Measurements from ENCODE around the gene SH2D3C.

SH2D3C gene

GRCh38 chr9:127753148-127753547 is 25.3 kb downstream of the SH2D3C start:
- Histone ChIP-seq H3K27me3 (ENCODE audit: control insufficient read depth, insufficient read depth, low read length) (peaks cover 12% of the 10 kb centered on the region), H3K36me3 (ENCODE audit: control insufficient read depth, insufficient read depth, low read length) (no peaks in the 10 kb centered on the region), H3K27ac (no peak overlapping the region), H3K4me3 (ENCODE audit: low read depth, low read length) (no peak overlapping the region), H3K9me3 (ENCODE audit: control insufficient read depth, low read length) (no peaks in the 10 kb centered on the region), H3K4me2 (ENCODE audit: low read length) (no peak overlapping the region), H3K4me1 (no peaks in the 10 kb centered on the region), H3K79me2 (no peaks in the 10 kb centered on the region), H3K9ac (no peak overlapping the region), H2AFZ (no peak overlapping the region)
- no peak for TF ChIP-seq CTCF (IDR thresholded peaks at IDR 0.05)

- Histone ChIP-seq H3K9ac (no peak overlapping the region), H3K4me3 (ENCODE audit: low read depth, low read length) (no peak overlapping the region), H3K4me2 (ENCODE audit: low read length) (no peak overlapping the region), H3K9me3 (ENCODE audit: control insufficient read depth, low read length) (no peaks in the 10 kb centered on the region), H3K36me3 (ENCODE audit: control insufficient read depth, insufficient read depth, low read length) (no peaks in the 10 kb centered on the region), H2AFZ (no peak overlapping the region), H3K4me1 (no peaks in the 10 kb centered on the region), H3K79me2 (no peaks in the 10 kb centered on the region), H3K27ac (no peak overlapping the region), H3K27me3 (ENCODE audit: control insufficient read depth, insufficient read depth, low read length) (peaks cover 12% of the 10 kb centered on the region)
- no peak for TF ChIP-seq CTCF (IDR thresholded peaks at IDR 0.05)
These were observed 27.0 kb downstream of the SH2D3C start for GRCh38 chr9:127751269-127752054.

- no peak overlapping the region for H3K4me2 ChIP-seq (ENCODE audit: low read length)
- no peak overlapping the region for H2AFZ ChIP-seq
- H3K27ac ChIP-seq = no peak overlapping the region
- no peaks in the 10 kb centered on the region for H3K9me3 ChIP-seq (ENCODE audit: control insufficient read depth, low read length)
- H3K4me1 ChIP-seq = no peaks in the 10 kb centered on the region
- TF ChIP-seq CTCF (IDR thresholded peaks at IDR 0.05) = no peak
- H3K36me3 ChIP-seq (ENCODE audit: control insufficient read depth, insufficient read depth, low read length) = no peaks in the 10 kb centered on the region
- H3K27me3 ChIP-seq (ENCODE audit: control insufficient read depth, insufficient read depth, low read length) = peaks cover 4% of the 10 kb centered on the region
- H3K9ac ChIP-seq = no peak overlapping the region
- no peak overlapping the region for H3K4me3 ChIP-seq (ENCODE audit: low read depth, low read length)
- H3K79me2 ChIP-seq = no peaks in the 10 kb centered on the region
These were observed 29.2 kb downstream of the SH2D3C start for GRCh38 chr9:127749090-127749787.

GRCh38 chr9:127746959-127747569 is 31.4 kb downstream of the SH2D3C start:
- no peak overlapping the region for H3K27ac ChIP-seq
- no peaks in the 10 kb centered on the region for H3K36me3 ChIP-seq (ENCODE audit: control insufficient read depth, insufficient read depth, low read length)
- no peaks in the 10 kb centered on the region for H3K27me3 ChIP-seq (ENCODE audit: control insufficient read depth, insufficient read depth, low read length)

More at GRCh38 chr9:127746959-127747569, 31.4 kb downstream of the SH2D3C start:
- no peak overlapping the region for H3K9ac ChIP-seq
- no peak overlapping the region for H3K4me3 ChIP-seq (ENCODE audit: low read depth, low read length)
- no peak for TF ChIP-seq CTCF (IDR thresholded peaks at IDR 0.05)
- no peaks in the 10 kb centered on the region for H3K4me1 ChIP-seq
- H3K9me3 ChIP-seq (ENCODE audit: control insufficient read depth, low read length) = no peaks in the 10 kb centered on the region
- H3K4me2 ChIP-seq (ENCODE audit: low read length) = no peak overlapping the region
- H3K79me2 ChIP-seq = no peaks in the 10 kb centered on the region
- no peak overlapping the region for H2AFZ ChIP-seq
